GM19099 (cell line): Measurements from ENCODE around the gene MRPL20.
A peak's percentile ranks its signal among the peaks of the same experiment; 100 is the strongest.

Experiments used
- POLR2A ChIP-seq: IDR thresholded peaks from 3 replicates; pipeline ENCODE4 v1.6.1; 2011; ENCODE audit warnings: low read depth; ENCODE audit not compliant: insufficient read length; ENCODE audit errors: extremely low read depth

Gene MRPL20

GRCh38 chr1:1406821-1407635, at the start of gene MRPL20:
MRPL20 (minus strand) TSS chr1:1407293; CDS start chr1:1407217, 76 bp downstream.
- TF ChIP-seq POLR2A, result peak; percentile 94

GRCh38 chr1:1455366-1455884, 48.3 kb upstream of the MRPL20 start:
- no peak for TF ChIP-seq POLR2A

- no peak for TF ChIP-seq POLR2A
Observed at GRCh38 chr1:1452882-1453281, 45.8 kb upstream of the MRPL20 start.

GRCh38 chr1:1451696-1452364, 44.7 kb upstream of the MRPL20 start:
- TF ChIP-seq POLR2A, result no peak

GRCh38 chr1:1449099-1449739, 42.1 kb upstream of the MRPL20 start, which contains the start of gene ATAD3C:
ATAD3C (plus strand) TSS chr1:1449689; CDS start chr1:1450684, 995 bp downstream.
- no peak for TF ChIP-seq POLR2A

- TF ChIP-seq POLR2A, result no peak
Observed at GRCh38 chr1:1442069-1442770, 35.1 kb upstream of the MRPL20 start.

- no peak for TF ChIP-seq POLR2A
Observed at GRCh38 chr1:1441002-1441888, 34.2 kb upstream of the MRPL20 start.

GRCh38 chr1:1440262-1441001, 33.3 kb upstream of the MRPL20 start:
- TF ChIP-seq POLR2A, result no peak

GRCh38 chr1:1439546-1440261, 32.6 kb upstream of the MRPL20 start:
- TF ChIP-seq POLR2A, result no peak

GRCh38 chr1:1438531-1439381, 31.7 kb upstream of the MRPL20 start:
- no peak for TF ChIP-seq POLR2A

GRCh38 chr1:1437904-1438376, 30.8 kb upstream of the MRPL20 start:
- peak; percentile 67 for TF ChIP-seq POLR2A
